ENCODE results near the gene CCR7.

GRCh38 chr17:40511667-40512220 is 53.5 kb downstream of the CCR7 start:
- TF ChIP-seq POLR2AphosphoS5 (IDR thresholded peaks at IDR 0.05) (no peak), POLR2A (IDR thresholded peaks at IDR 0.05) (no peak), CTCF (IDR thresholded peaks at IDR 0.05 in 8 of 11, conservative IDR thresholded peaks at IDR 0.05 in 3 of 11) (no peak)

Data from spleen (tissue), 7 donors.